NB4 (cell line): ENCODE results near the gene KCNC2.

Experiments
- CTCF ChIP-seq: IDR thresholded peaks from one replicate; pipeline ENCODE4 v1.5.1; 2012; ENCODE audit warnings: low read depth, low read length
- POLR2A ChIP-seq: IDR thresholded peaks from 2 replicates; pipeline ENCODE4 v1.6.1; 2011; ENCODE audit warnings: mild to moderate bottlenecking; ENCODE audit not compliant: insufficient read length; ENCODE audit errors: extremely low read depth

- TF ChIP-seq POLR2A: no peak
- no peak for TF ChIP-seq CTCF
Measured at GRCh38 chr12:75011120-75011519, 198.5 kb downstream of the KCNC2 start.
